Measurements from ENCODE around the gene CX3CR1.

CX3CR1 gene

DNA sequence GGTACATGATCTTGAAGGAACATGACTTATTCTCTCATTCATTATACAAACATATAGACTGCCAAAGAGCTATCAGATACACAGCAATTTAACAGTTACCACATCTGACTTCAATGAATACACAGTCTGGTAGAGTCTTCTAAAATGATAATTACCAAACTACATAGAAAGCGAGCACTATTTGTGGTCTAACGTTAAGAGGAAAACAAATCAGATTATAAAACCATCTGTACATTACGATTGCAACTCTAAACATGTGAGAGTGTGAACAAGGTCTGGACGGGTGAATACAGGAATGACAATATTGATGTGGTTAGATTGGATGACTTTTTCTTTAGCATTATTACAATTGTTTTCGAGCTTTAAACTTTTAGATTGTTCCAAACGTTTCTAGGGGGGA is 16.3 kb downstream of the CX3CR1 start:
- no peak for DNase-seq (ENCODE audit: extremely low read depth, insufficient read length)
- Histone ChIP-seq H3K27me3 (replicated peaks; ENCODE audit: control insufficient read depth, insufficient read depth, low read length) (peaks cover 3% of the 10 kb centered on the region; the same call in 1 of the 2 replicates), H3K36me3 (ENCODE audit: control insufficient read depth, insufficient read depth, low read length) (no peaks in the 10 kb centered on the region), H3K4me3 (replicated peaks; ENCODE audit: low read depth, low read length) (no peak overlapping the region)
- TF ChIP-seq, protein P1, sequence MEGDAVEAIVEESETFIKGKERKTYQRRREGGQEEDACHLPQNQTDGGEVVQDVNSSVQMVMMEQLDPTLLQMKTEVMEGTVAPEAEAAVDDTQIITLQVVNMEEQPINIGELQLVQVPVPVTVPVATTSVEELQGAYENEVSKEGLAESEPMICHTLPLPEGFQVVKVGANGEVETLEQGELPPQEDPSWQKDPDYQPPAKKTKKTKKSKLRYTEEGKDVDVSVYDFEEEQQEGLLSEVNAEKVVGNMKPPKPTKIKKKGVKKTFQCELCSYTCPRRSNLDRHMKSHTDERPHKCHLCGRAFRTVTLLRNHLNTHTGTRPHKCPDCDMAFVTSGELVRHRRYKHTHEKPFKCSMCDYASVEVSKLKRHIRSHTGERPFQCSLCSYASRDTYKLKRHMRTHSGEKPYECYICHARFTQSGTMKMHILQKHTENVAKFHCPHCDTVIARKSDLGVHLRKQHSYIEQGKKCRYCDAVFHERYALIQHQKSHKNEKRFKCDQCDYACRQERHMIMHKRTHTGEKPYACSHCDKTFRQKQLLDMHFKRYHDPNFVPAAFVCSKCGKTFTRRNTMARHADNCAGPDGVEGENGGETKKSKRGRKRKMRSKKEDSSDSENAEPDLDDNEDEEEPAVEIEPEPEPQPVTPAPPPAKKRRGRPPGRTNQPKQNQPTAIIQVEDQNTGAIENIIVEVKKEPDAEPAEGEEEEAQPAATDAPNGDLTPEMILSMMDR (IDR thresholded peaks at IDR 0.05; ENCODE audit: insufficient read depth, low read length, poor library complexity, severe bottlenecking), result no peak

DNA sequence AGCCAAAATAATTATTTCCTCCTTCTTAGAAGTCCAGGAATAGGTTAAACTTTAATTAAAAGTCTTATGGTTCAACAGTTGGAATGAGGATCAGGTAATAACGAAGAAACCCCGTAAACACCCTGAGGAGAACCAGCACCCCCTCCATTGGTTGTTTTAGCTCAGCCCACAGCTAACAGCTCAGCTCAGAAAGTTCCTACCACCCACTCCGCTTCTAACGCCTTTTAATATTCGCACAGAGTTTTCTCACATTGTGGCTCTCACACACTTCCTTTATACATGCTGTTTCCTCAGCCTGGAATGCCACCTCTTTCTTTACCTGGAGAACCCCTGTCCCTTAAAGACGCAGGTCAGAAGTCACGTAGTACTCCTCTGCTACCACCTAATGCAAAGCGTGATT is 17.0 kb downstream of the CX3CR1 start:
- peaks cover 3% of the 10 kb centered on the region; the same call in 1 of the 2 replicates for H3K27me3 ChIP-seq (replicated peaks; ENCODE audit: control insufficient read depth, insufficient read depth, low read length)
- DNase-seq (ENCODE audit: extremely low read depth, insufficient read length), result no peak

DNA sequence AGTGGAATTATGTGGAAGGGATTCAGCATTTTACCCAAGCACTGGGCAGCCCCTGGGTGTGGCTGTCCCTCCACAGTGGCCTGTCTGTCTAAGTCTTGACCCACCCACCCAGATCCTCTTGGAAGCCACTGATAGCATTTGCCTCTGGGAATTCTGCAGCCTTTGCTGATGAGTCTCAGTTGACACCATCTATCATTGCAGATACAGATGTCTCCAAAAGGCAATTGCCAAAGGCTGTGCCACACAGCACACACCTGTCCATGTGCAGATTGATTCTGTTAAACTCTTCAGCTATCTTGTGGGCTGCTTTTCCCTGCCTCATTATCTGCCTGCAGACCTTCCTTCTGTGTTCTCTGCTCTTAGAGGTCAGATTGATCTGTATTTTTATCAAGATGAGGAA is 18.1 kb downstream of the CX3CR1 start:
- DNase-seq (ENCODE audit: extremely low read depth, insufficient read length), result no peak
- no peaks in the 10 kb centered on the region for H3K36me3 ChIP-seq (ENCODE audit: control insufficient read depth, insufficient read depth, low read length)
- TF ChIP-seq, protein P1 (IDR thresholded peaks at IDR 0.05; ENCODE audit: insufficient read depth, low read length, poor library complexity, severe bottlenecking), result no peak
- peaks cover 3% of the 10 kb centered on the region; the same call in 1 of the 2 replicates for H3K27me3 ChIP-seq (replicated peaks; ENCODE audit: control insufficient read depth, insufficient read depth, low read length)
- H3K4me3 ChIP-seq (replicated peaks; ENCODE audit: low read depth, low read length), result no peak overlapping the region

More for the DNA sequence above, 17.0 kb downstream of the CX3CR1 start:
- H3K4me3 ChIP-seq (replicated peaks; ENCODE audit: low read depth, low read length), result no peak overlapping the region
- H3K36me3 ChIP-seq (ENCODE audit: control insufficient read depth, insufficient read depth, low read length), result no peaks in the 10 kb centered on the region
- TF ChIP-seq, protein P1 (IDR thresholded peaks at IDR 0.05; ENCODE audit: insufficient read depth, low read length, poor library complexity, severe bottlenecking), result no peak

DNA sequence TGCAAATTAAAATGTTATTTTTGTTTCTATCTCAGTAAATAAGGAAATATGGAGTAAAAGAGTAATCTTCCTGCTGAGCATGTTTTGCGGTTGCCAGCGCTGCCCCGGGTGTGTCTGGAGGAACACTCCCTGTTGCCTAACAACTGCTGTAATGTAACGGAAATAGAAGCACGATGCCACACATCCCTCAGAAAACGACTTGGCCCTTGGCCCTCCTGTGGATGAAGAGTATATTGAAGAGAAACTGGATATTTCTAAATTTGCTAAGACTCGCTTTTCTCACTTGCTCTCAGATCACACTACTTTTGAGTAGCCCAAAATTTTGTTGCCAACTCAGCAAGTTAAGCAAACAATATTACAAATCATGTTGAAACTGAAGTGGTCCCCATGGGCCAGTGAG is 18.9 kb downstream of the CX3CR1 start:
- Histone ChIP-seq H3K36me3 (ENCODE audit: control insufficient read depth, insufficient read depth, low read length) (no peaks in the 10 kb centered on the region), H3K4me3 (replicated peaks; ENCODE audit: low read depth, low read length) (no peak overlapping the region), H3K27me3 (replicated peaks; ENCODE audit: control insufficient read depth, insufficient read depth, low read length) (peaks cover 3% of the 10 kb centered on the region; the same call in 1 of the 2 replicates)
- TF ChIP-seq, protein P1 (IDR thresholded peaks at IDR 0.05; ENCODE audit: insufficient read depth, low read length, poor library complexity, severe bottlenecking), result no peak
- peak; percentile 54 for DNase-seq (ENCODE audit: extremely low read depth, insufficient read length)

DNA sequence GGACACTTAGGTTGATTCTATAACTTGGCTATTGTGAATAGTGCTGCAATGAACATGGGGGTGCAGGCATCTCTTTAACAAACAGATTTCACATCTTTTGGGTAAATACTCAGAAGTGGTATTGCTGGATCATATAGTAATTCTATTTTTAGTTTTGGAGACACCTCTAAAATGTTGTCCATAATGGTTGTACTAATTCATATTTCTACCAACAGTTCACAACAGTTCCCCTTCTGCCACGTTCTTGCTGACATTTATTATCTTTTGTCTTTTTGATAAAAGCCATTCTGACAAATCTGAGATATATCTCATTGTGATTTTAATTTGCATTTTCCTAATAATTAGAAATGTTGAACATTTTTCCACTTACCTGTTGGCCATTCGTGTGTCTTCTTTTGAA is 19.5 kb downstream of the CX3CR1 start:
- H3K4me3 ChIP-seq (replicated peaks; ENCODE audit: low read depth, low read length), result no peak overlapping the region
- no peaks in the 10 kb centered on the region for H3K36me3 ChIP-seq (ENCODE audit: control insufficient read depth, insufficient read depth, low read length)
- TF ChIP-seq, protein P1 (IDR thresholded peaks at IDR 0.05; ENCODE audit: insufficient read depth, low read length, poor library complexity, severe bottlenecking), result no peak
- H3K27me3 ChIP-seq (replicated peaks; ENCODE audit: control insufficient read depth, insufficient read depth, low read length), result peaks cover 3% of the 10 kb centered on the region; the same call in 1 of the 2 replicates
- DNase-seq (ENCODE audit: extremely low read depth, insufficient read length), result no peak

Data from GM06990 (cell line).